HCT116 (cell line): Measurements from ENCODE around the gene BMPER. TPM values are rescaled to one million over a fixed set of nuclear protein-coding genes. Genes with fewer than 3 reads are reported as not detected.

Source experiments
- ATAC-seq: fragments of 200-7000 bp; cut with Tn5 transposase; 2 replicates; pipeline ENCODE4 v1.9.1; 2020; ENCODE audit warnings: mild to moderate bottlenecking, moderate library complexity
- BruUV-seq: library from RNA; stranded (reverse); fragments of 400-500 nt; replicated peaks from 2 replicates; lab custom pipeline; 2021; lab: Mats Ljungman, UMichigan
- CTCF ChIA-PET: fragments of 300-600 bp; sonication (Branson Sonifier 250); formaldehyde crosslinking; loops from one replicate; lab custom pipeline; 2021; ENCODE audit warnings: antibody characterized with exemption; lab: Charles Lee
- POLR2A ChIA-PET: fragments of 300-600, 350-600 bp; sonication (Branson Sonifier 250); formaldehyde crosslinking; loops from one replicate; lab custom pipeline; 2021; ENCODE audit warnings: antibody characterized with exemption; lab: Charles Lee
- RAD21 ChIA-PET, 2 experiments: fragments of 300-600 bp; sonication (Branson Sonifier 250); formaldehyde crosslinking; loops; one replicate each; lab custom pipeline; 2023; ENCODE audit warnings: low total read pairs in 2 of 2; ENCODE audit not compliant: uncharacterized antibody in 2 of 2, unreplicated experiment in 2 of 2, low non-redundant PET in 1 of 2; lab: Charles Lee
- DNase-seq: peaks from one replicate; pipeline ENCODE4 v3.0.0-alpha.2; 2010; ENCODE audit warnings: low read depth, low spot score
- H2AFZ ChIP-seq: fragments of 200-600 bp; shearing (Covaris generic), sonication (generic); 2 replicates; pipeline ENCODE4 v1.6.1; 2017; ENCODE audit warnings: low read depth, mixed run types, mixed read lengths, antibody characterized with exemption, low read length; ENCODE audit not compliant: poor library complexity, severe bottlenecking
- H3K27ac ChIP-seq: 2 replicates; pipeline ENCODE4 v1.5.1; 2012; ENCODE audit warnings: low read depth, low read length
- H3K27me3 ChIP-seq: fragments of 200-600 bp; sonication (generic); 2 replicates; pipeline ENCODE4 v1.6.1; 2016; ENCODE audit warnings: mixed run types, low read length, mixed read lengths; ENCODE audit not compliant: insufficient read depth
- H3K36me3 ChIP-seq, 2 experiments: fragments of 200-500 bp in 1 of 2; fragments of 200-600 bp in 1 of 2; sonication (Bioruptor generic) in 1 of 2; sonication (generic) in 1 of 2; 2 replicates each; pipeline versions ENCODE4 v1.5.1 to v1.6.1; 2014 to 2016; ENCODE audit warnings: low read length in 2 of 2, inconsistent platforms in 1 of 2, mixed read lengths in 1 of 2, mixed run types in 1 of 2; ENCODE audit not compliant: insufficient read depth in 2 of 2, control insufficient read depth in 1 of 2
- H3K4me1 ChIP-seq, 2 experiments: fragments of 200-600 bp in 1 of 2; sonication (generic) in 1 of 2; 2 replicates each; pipeline versions ENCODE4 v1.5.1 to v1.6.1; 2012 to 2017; ENCODE audit warnings: low read length in 2 of 2, inconsistent platforms in 1 of 2, mild to moderate bottlenecking in 1 of 2, mixed read lengths in 1 of 2, mixed run types in 1 of 2, moderate library complexity in 1 of 2; ENCODE audit not compliant: insufficient read depth in 2 of 2, control insufficient read depth in 1 of 2
- H3K4me2 ChIP-seq: fragments of 200-600 bp; sonication (generic); 2 replicates; pipeline ENCODE4 v1.6.1; 2017; ENCODE audit warnings: mixed run types, low read length, mixed read lengths
- H3K4me3 ChIP-seq, 2 experiments: fragments of 200-600 bp in 1 of 2; sonication (generic) in 1 of 2; replicated peaks in 1 of 2; 2 replicates each; pipeline ENCODE4 v1.5.1; 2011 to 2016; ENCODE audit warnings: low read length in 2 of 2, control low read depth in 1 of 2, low read depth in 1 of 2, mild to moderate bottlenecking in 1 of 2, mixed read lengths in 1 of 2, mixed run types in 1 of 2
- H3K79me2 ChIP-seq: fragments of 200-600 bp; sonication (generic); 2 replicates; pipeline ENCODE4 v1.6.1; 2017; ENCODE audit warnings: mild to moderate bottlenecking, mixed run types, low read length, moderate library complexity, mixed read lengths; ENCODE audit not compliant: insufficient read depth
- H3K9ac ChIP-seq: fragments of 200-600 bp; sonication (generic); 2 replicates; pipeline ENCODE4 v1.6.1; 2016; ENCODE audit warnings: low read length, mixed read lengths
- H3K9me2 ChIP-seq: fragments of 200-600 bp; sonication (generic), shearing (Covaris generic); 2 replicates; pipeline ENCODE4 v1.6.1; 2017; ENCODE audit warnings: mixed run types, mild to moderate bottlenecking, moderate library complexity; ENCODE audit not compliant: insufficient read depth
- H3K9me3 ChIP-seq, 2 experiments: fragments of 200-500 bp in 1 of 2; fragments of 200-600 bp in 1 of 2; sonication (Bioruptor generic) in 1 of 2; sonication (generic) in 1 of 2; 2 replicates each; pipeline ENCODE4 v1.6.1; 2014 to 2017; ENCODE audit warnings: low read length in 2 of 2, mixed read lengths in 2 of 2, inconsistent platforms in 1 of 2, low read depth in 1 of 2, mild to moderate bottlenecking in 1 of 2, mixed run types in 1 of 2, moderate library complexity in 1 of 2; ENCODE audit not compliant: control insufficient read depth in 1 of 2, insufficient read depth in 1 of 2
- H4K20me1 ChIP-seq: fragments of 200-600 bp; sonication (generic), shearing (Covaris generic); 2 replicates; pipeline ENCODE4 v1.6.1; 2017; ENCODE audit warnings: mixed run types, mild to moderate bottlenecking, moderate library complexity; ENCODE audit not compliant: insufficient read depth
- CBX3 ChIP-seq: IDR thresholded peaks from 2 replicates; pipeline ENCODE4 v1.6.1; 2012; ENCODE audit warnings: low read depth
- EGR1 ChIP-seq: IDR thresholded peaks from 2 replicates; pipeline ENCODE4 v1.6.1; 2012; ENCODE audit warnings: low read depth
- ELF1 ChIP-seq: IDR thresholded peaks from 2 replicates; pipeline ENCODE4 v1.6.1; 2012; ENCODE audit warnings: low read depth, borderline replicate concordance
- EZH2 ChIP-seq: fragments of 200-600 bp; sonication (generic); IDR thresholded peaks from 2 replicates; pipeline ENCODE4 v1.6.1; 2017; ENCODE audit warnings: antibody characterized with exemption, mixed run types
- JUND ChIP-seq: IDR thresholded peaks from 2 replicates; pipeline ENCODE4 v1.6.1; 2012
- POLR2A ChIP-seq: IDR thresholded peaks from 2 replicates; pipeline ENCODE4 v1.7.0; 2011; ENCODE audit warnings: borderline replicate concordance; ENCODE audit not compliant: insufficient read depth, insufficient read length; ENCODE audit errors: extremely low read depth
- SIN3A ChIP-seq: IDR thresholded peaks from 2 replicates; pipeline ENCODE4 v1.6.1; 2012; ENCODE audit warnings: low read depth
- SP1 ChIP-seq: IDR thresholded peaks from 2 replicates; pipeline ENCODE4 v1.6.1; 2012; ENCODE audit warnings: low read depth
- SRF ChIP-seq: IDR thresholded peaks from 2 replicates; pipeline ENCODE4 v1.6.1; 2012; ENCODE audit warnings: low read depth
- TCF7L2 ChIP-seq: IDR thresholded peaks from 2 replicates; pipeline ENCODE4 v1.7.0; 2011; ENCODE audit warnings: borderline replicate concordance, inconsistent platforms; ENCODE audit not compliant: insufficient read depth, insufficient read length; ENCODE audit errors: extremely low read depth
- ZNF274 ChIP-seq: fragments of 200-500 bp; sonication (Bioruptor generic); IDR thresholded peaks from 2 replicates; pipeline ENCODE4 v1.6.1; 2014; ENCODE audit warnings: mild to moderate bottlenecking, low read depth, low read length, inconsistent platforms
- intact Hi-C: fragments of 100-400 bp; cut with micrococcal nuclease; formaldehyde crosslinking; loops from 2 replicates; pipeline ENCODE4 v1.10.0; 2022
- total RNA-seq: library from RNA; stranded (reverse); gene quantifications from one replicate; pipeline ENCODE4 v1.2.1, GENCODE V29; 2021; ENCODE audit not compliant: unreplicated experiment
- TF ChIP-seq, protein P1 (sequence below): IDR thresholded peaks from 2 replicates; pipeline ENCODE4 v1.6.1; 2011; ENCODE audit warnings: mild to moderate bottlenecking, low read length, moderate library complexity; ENCODE audit not compliant: insufficient replicate concordance; ENCODE audit errors: extremely low read depth
- TF ChIP-seq, protein P2 (sequence below): IDR thresholded peaks from 2 replicates; pipeline ENCODE4 v1.6.1; 2012

BMPER gene
- total RNA-seq, 1 experiment from 2014 or later = not detected

GRCh38 chr7:34043461-34044305 is 138.3 kb downstream of the BMPER start:
- ChIA-PET POLR2A (no interaction called here), CTCF (no interaction called here), RAD21 (no interaction called here)
- no peaks in the 10 kb centered on the region for H3K9me2 ChIP-seq
- no peak overlapping the region for H3K27ac ChIP-seq
- no peaks in the 10 kb centered on the region for H3K4me1 ChIP-seq
- intact Hi-C loops = no loop called here
- TF ChIP-seq, protein P1, sequence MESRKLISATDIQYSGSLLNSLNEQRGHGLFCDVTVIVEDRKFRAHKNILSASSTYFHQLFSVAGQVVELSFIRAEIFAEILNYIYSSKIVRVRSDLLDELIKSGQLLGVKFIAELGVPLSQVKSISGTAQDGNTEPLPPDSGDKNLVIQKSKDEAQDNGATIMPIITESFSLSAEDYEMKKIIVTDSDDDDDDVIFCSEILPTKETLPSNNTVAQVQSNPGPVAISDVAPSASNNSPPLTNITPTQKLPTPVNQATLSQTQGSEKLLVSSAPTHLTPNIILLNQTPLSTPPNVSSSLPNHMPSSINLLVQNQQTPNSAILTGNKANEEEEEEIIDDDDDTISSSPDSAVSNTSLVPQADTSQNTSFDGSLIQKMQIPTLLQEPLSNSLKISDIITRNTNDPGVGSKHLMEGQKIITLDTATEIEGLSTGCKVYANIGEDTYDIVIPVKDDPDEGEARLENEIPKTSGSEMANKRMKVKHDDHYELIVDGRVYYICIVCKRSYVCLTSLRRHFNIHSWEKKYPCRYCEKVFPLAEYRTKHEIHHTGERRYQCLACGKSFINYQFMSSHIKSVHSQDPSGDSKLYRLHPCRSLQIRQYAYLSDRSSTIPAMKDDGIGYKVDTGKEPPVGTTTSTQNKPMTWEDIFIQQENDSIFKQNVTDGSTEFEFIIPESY = no peak
- no peak for TF ChIP-seq SP1
- no peak for TF ChIP-seq JUND
- TF ChIP-seq, protein P2, sequence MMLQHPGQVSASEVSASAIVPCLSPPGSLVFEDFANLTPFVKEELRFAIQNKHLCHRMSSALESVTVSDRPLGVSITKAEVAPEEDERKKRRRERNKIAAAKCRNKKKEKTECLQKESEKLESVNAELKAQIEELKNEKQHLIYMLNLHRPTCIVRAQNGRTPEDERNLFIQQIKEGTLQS = no peak
- no peak for TF ChIP-seq EGR1
- TF ChIP-seq ELF1 = no peak
- TF ChIP-seq SIN3A = no peak
- TF ChIP-seq CBX3 = no peak
- TF ChIP-seq POLR2A = no peak
- no peak for TF ChIP-seq ZNF274
- no peak for TF ChIP-seq TCF7L2
- TF ChIP-seq EZH2 = no peak
- TF ChIP-seq SRF = no peak
- ATAC-seq (no peak), DNase-seq (no peak)
- BruUV-seq = no TSS peak
- H4K20me1 ChIP-seq = no peaks in the 10 kb centered on the region
- no peak overlapping the region for H3K9ac ChIP-seq
- no peak overlapping the region for H3K4me2 ChIP-seq
- H3K79me2 ChIP-seq = no peaks in the 10 kb centered on the region
- H3K27me3 ChIP-seq = no peaks in the 10 kb centered on the region
- no peak overlapping the region for H2AFZ ChIP-seq
- H3K4me3 ChIP-seq = no peak overlapping the region
- H3K36me3 ChIP-seq = no peaks in the 10 kb centered on the region
- no peaks in the 10 kb centered on the region for H3K9me3 ChIP-seq
